HepG2 (cell line): Measurements from ENCODE around the gene BAHCC1. TPM values are rescaled to one million over a fixed set of nuclear protein-coding genes. Genes with fewer than 3 reads are reported as not detected.

Source experiments
- HDAC2 ChIP-seq: sonication (generic); formaldehyde crosslinking; IDR thresholded peaks from 2 replicates; pipeline ENCODE4 v1.4.0; 2020; ENCODE audit warnings: missing genetic modification reagents
- HNRNPH1 ChIP-seq: fragments of 200-400 bp; formaldehyde crosslinking; optimal IDR thresholded peaks from 2 replicates; pipeline ENCODE3; 2017; ENCODE audit warnings: mild to moderate bottlenecking, low read depth, low read length
- HNRNPLL ChIP-seq: fragments of 200-400 bp; formaldehyde crosslinking; IDR thresholded peaks from 2 replicates; pipeline ENCODE4 v1.6.1; 2017; ENCODE audit warnings: mild to moderate bottlenecking, low read depth, low read length; ENCODE audit not compliant: poor library complexity, severe bottlenecking
- NR0B2 ChIP-seq: sonication (generic); formaldehyde crosslinking; IDR thresholded peaks from 2 replicates; pipeline ENCODE4 v1.4.0; 2020; ENCODE audit warnings: mild to moderate bottlenecking, missing genetic modification reagents
- SNAPC4 ChIP-seq: sonication (generic); formaldehyde crosslinking; IDR thresholded peaks from 2 replicates; pipeline ENCODE4 v1.4.0; 2020; ENCODE audit warnings: mild to moderate bottlenecking, missing genetic modification reagents
- SPEN ChIP-seq: sonication (generic); formaldehyde crosslinking; IDR thresholded peaks from 2 replicates; pipeline ENCODE4 v1.5.1; 2020; ENCODE audit warnings: low read depth, mild to moderate bottlenecking, missing genetic modification reagents
- TEAD3 ChIP-seq: optimal IDR thresholded peaks from 2 replicates; pipeline ENCODE3; 2016; ENCODE audit warnings: borderline replicate concordance
- ZFP62 ChIP-seq: sonication (generic); formaldehyde crosslinking; IDR thresholded peaks from 2 replicates; pipeline ENCODE4 v1.4.0; 2020; ENCODE audit warnings: missing genetic modification reagents
- ZNF274 ChIP-seq: sonication (generic); formaldehyde crosslinking; IDR thresholded peaks from 2 replicates; pipeline ENCODE4 v1.5.1; 2020; ENCODE audit warnings: mild to moderate bottlenecking, missing genetic modification reagents
- ZNF333 ChIP-seq: sonication (generic); formaldehyde crosslinking; IDR thresholded peaks from 2 replicates; pipeline ENCODE4 v1.4.0; 2020; ENCODE audit warnings: mild to moderate bottlenecking, missing genetic modification reagents, borderline replicate concordance
- ZNF382 ChIP-seq: sonication (generic); formaldehyde crosslinking; IDR thresholded peaks from 2 replicates; pipeline ENCODE4 v1.5.0; 2020; ENCODE audit warnings: missing genetic modification reagents, mild to moderate bottlenecking, borderline replicate concordance
- ZNF737 ChIP-seq: sonication (generic); formaldehyde crosslinking; IDR thresholded peaks from 2 replicates; pipeline ENCODE4 v1.5.0; 2020; ENCODE audit warnings: missing genetic modification reagents, mild to moderate bottlenecking, borderline replicate concordance
- polyA plus RNA-seq, 8 experiments: library from polyadenylated mRNA; depleted of rRNA in 3 of 8; stranded (reverse) in 7 of 8; unstranded in 1 of 8; fragments of >200 nt; fragmentation: Illumina TruSeq in 4 of 8; extraction: Trizol in 4 of 8; gene quantifications; 2 replicates each; pipeline versions ENCODE4 v1.2.1 to v1.2.3, GENCODE V29; 2011 to 2016; ENCODE audit warnings: low read depth in 4 of 8, missing spikeins in 1 of 8, mixed read lengths in 1 of 8; ENCODE audit not compliant: insufficient read depth in 1 of 8
- total RNA-seq, 5 experiments: library from RNA; depleted of rRNA; stranded (reverse); fragments of >200 nt; fragmentation: Illumina TruSeq; extraction: Trizol; gene quantifications; 2 replicates each; pipeline ENCODE4 v1.2.3, GENCODE V29; 2016; ENCODE audit warnings: low read depth in 1 of 5
- TF ChIP-seq, protein P1 (sequence below): IDR thresholded peaks from 2 replicates; pipeline ENCODE4 v1.4.0; 2020; ENCODE audit warnings: mild to moderate bottlenecking, missing genetic modification reagents
- TF ChIP-seq, protein P2 (sequence below): sonication (generic); formaldehyde crosslinking; IDR thresholded peaks from 2 replicates; pipeline ENCODE4 v1.4.0; 2020; ENCODE audit warnings: missing genetic modification reagents

BAHCC1 gene
- total and polyA plus RNA-seq, 2 of the 13 experiments (the other 11 are each of a cell fraction or from before 2014, with no cell fraction given): 1.4 to 1.7 TPM

DNA sequence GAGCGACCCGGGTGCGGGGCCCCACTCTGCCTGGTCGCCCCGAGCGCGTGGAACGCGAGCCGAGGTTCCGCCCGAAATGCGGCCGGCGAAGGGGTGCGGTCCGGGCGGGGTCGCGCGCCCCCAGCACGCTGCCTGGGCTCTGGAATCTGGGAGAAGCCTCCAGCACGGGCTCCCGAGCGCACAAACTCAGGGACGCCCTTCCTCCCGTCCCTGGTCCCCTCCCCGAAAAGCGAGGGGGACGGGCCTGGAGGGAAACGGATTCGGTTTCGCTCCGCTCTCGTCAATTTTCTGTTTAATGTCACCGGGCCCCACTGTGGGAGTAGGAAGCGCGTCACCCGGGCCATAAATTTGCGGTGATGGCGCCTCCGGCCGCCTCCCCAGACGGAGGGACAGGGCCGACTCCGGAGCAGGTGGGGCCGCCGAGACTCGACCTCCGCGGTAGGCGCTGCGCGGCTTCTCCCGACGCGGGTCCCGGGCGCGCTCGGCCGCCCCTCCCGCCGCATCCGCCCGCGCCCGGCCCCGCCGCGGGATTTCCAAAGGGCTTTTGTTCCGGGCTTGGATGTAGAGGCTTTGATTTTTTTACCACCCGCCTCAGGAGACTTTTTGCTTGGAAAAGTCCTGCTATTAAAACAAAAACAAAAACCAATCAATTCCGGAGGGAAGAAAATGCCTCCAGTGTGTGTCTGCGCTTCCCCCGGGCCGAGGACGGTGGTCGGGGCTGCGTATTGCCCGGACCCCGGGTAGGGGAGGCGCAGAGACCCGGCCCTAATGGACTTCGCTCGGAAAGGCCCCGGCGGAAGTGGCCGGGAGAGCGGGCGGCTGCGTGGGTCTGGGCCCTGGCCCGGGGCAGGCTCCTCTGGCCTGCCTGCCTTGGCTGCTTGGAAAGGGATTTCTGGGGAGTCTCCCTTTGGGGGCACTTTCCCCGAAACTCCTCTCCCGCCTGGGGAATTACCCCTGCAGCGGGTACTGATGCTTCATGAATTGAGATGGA, 7.9 kb upstream of the BAHCC1 start (continued):
- TF ChIP-seq, protein P1, sequence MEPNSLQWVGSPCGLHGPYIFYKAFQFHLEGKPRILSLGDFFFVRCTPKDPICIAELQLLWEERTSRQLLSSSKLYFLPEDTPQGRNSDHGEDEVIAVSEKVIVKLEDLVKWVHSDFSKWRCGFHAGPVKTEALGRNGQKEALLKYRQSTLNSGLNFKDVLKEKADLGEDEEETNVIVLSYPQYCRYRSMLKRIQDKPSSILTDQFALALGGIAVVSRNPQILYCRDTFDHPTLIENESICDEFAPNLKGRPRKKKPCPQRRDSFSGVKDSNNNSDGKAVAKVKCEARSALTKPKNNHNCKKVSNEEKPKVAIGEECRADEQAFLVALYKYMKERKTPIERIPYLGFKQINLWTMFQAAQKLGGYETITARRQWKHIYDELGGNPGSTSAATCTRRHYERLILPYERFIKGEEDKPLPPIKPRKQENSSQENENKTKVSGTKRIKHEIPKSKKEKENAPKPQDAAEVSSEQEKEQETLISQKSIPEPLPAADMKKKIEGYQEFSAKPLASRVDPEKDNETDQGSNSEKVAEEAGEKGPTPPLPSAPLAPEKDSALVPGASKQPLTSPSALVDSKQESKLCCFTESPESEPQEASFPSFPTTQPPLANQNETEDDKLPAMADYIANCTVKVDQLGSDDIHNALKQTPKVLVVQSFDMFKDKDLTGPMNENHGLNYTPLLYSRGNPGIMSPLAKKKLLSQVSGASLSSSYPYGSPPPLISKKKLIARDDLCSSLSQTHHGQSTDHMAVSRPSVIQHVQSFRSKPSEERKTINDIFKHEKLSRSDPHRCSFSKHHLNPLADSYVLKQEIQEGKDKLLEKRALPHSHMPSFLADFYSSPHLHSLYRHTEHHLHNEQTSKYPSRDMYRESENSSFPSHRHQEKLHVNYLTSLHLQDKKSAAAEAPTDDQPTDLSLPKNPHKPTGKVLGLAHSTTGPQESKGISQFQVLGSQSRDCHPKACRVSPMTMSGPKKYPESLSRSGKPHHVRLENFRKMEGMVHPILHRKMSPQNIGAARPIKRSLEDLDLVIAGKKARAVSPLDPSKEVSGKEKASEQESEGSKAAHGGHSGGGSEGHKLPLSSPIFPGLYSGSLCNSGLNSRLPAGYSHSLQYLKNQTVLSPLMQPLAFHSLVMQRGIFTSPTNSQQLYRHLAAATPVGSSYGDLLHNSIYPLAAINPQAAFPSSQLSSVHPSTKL (CRISPR knock-in tag): no peak; the same call in 1 of the 2 replicates
- TF ChIP-seq ZNF274 (CRISPR knock-in tag) (0 out of 2 replicates have a peak, but pooled peaks have one; percentile 29), TEAD3 (CRISPR knock-in tag) (peak; percentile 44), ZNF382 (CRISPR knock-in tag) (no peak), SNAPC4 (no peak), ZFP62 (no peak), ZNF737 (CRISPR knock-in tag) (no peak), HNRNPLL (peak; percentile 52), HDAC2 (no peak), SPEN (no peak; the same call in 1 of the 2 replicates), NR0B2 (CRISPR knock-in tag) (no peak), HNRNPH1 (no peak), ZNF333 (CRISPR knock-in tag) (no peak)
- TF ChIP-seq, protein P2, sequence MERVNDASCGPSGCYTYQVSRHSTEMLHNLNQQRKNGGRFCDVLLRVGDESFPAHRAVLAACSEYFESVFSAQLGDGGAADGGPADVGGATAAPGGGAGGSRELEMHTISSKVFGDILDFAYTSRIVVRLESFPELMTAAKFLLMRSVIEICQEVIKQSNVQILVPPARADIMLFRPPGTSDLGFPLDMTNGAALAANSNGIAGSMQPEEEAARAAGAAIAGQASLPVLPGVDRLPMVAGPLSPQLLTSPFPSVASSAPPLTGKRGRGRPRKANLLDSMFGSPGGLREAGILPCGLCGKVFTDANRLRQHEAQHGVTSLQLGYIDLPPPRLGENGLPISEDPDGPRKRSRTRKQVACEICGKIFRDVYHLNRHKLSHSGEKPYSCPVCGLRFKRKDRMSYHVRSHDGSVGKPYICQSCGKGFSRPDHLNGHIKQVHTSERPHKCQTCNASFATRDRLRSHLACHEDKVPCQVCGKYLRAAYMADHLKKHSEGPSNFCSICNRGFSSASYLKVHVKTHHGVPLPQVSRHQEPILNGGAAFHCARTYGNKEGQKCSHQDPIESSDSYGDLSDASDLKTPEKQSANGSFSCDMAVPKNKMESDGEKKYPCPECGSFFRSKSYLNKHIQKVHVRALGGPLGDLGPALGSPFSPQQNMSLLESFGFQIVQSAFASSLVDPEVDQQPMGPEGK (CRISPR knock-in tag): peak; percentile 4; the same call in 1 of the 2 replicates
